LHCN-M2 (cell line): ENCODE results near the gene TAS1R3. TPM values are rescaled to one million over a fixed set of nuclear protein-coding genes. Genes with fewer than 3 reads are reported as not detected.
"Not testable (repeated sequence)": the region's sequence is repeated elsewhere in the genome, so short reads cannot be mapped to it uniquely, and the experiment has no call there.

ENCODE experiments used
- DNase-seq: peaks from one replicate; pipeline ENCODE4 v3.0.0-alpha.2; 2012; ENCODE audit warnings: low read depth
- total RNA-seq: library from RNA; depleted of rRNA; stranded (reverse); fragments of >200 nt; gene quantifications from 2 replicates; pipeline ENCODE4 v1.2.3, GENCODE V29; 2014

Gene TAS1R3
- total RNA-seq, 1 experiment from 2014 or later = 0.06 TPM

DNA sequence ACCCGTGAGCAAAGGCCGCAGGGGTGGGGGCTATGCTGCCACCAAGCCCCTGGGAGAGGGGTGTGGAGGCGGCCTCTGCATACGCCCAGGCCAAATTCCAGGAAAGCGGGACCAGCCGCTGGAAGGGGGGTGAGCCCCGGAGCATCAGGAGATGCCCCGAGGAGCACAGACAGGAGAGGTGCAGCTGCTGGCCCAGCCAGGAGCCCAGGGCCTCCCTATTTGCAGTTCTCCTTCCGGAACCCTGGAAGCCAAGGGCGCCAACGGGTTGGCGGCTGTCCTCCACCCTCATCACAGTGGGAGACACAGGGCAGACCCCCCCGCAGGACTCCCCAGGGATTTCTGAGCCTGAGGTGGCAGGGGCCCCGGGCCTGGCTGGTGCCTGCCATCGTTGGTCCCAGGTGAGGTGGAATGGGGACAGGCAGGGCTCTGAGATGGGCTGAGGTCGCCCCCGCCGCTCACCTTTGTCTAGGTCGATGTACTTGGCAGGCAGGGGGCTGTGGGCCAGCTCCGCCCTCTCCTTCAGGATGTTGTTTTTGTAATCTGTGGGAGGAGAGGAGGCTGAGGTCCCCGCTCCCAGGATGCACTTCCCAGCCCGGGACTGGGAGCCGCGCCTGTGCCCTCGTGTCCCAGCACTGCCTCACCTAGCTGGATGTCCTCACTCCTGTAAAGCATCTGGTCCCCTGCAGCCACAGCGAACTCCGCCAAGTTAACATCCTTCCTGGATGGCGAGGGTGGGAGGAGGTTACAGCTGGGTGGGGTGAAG lies 22.5 kb downstream of the TAS1R3 start:
- no peak for DNase-seq

DNA sequence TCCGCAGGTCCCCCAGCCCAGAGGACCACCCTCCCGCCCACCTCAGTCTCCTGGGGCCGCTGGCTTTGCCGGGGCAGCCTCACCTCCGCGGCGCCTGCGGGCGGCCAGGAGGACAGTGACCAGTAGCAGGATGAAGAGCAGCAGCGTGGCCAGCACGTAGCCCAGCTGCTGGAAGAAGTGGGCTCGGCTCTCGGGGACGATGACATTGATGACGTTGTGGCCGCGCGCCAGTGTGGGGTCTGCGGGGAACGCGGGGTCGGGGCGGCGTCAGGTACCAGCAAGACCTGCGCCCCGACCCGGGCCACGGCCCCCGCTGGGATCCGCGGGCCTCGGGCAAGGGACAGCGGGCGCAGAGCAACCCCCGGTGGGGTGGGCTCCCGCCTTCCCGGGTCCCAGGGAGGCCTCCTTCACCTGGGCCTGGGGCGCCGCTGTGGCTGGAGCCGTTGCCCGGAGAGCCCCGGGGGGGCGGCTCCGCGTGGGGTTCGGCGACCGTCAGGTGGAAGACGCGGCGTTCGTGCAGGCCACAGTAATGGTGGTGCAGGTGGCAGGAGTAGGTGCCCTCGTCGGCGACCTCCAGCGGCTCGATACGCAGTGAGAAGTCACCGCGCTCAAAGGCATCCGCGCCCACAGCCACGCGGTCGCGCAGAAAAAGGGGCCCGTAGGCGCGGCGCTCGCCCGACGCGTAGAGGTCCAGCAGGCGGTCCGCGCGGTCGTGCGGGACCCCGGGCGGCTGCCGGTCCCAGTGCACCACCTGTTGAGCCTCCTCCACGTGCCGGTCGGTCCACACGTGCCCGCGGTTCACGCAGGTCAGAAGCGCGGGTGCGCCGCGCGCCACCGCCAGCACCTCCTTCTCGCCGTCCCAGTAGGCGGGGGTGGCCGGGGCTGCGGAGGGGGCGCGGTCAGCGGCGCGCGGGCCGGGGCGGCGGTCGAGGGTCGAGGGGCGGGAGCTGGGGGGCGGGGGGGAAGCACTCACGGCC lies 23.5 kb downstream of the TAS1R3 start:
- no peak for DNase-seq

DNA sequence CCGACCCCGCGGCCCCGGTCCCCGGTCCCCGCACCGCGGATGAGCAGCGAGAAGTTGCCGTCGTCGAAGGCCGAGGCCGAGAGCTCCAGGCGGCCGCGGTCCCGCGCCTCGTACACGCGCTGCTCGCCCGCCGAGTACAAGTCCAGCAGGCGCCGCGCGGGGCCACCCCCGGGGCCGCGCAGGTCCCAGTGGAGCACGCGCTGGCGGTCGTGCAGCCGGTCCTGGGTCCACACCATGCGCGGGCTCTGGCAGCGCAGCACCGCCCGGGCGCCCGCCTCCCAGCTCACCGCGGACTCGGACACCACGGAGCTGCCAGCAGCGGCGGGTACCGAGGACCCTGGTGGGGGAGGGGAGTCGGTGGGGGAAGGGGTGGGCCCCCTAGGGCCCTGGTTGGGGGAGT lies 24.3 kb downstream of the TAS1R3 start:
- DNase-seq = no peak

DNA sequence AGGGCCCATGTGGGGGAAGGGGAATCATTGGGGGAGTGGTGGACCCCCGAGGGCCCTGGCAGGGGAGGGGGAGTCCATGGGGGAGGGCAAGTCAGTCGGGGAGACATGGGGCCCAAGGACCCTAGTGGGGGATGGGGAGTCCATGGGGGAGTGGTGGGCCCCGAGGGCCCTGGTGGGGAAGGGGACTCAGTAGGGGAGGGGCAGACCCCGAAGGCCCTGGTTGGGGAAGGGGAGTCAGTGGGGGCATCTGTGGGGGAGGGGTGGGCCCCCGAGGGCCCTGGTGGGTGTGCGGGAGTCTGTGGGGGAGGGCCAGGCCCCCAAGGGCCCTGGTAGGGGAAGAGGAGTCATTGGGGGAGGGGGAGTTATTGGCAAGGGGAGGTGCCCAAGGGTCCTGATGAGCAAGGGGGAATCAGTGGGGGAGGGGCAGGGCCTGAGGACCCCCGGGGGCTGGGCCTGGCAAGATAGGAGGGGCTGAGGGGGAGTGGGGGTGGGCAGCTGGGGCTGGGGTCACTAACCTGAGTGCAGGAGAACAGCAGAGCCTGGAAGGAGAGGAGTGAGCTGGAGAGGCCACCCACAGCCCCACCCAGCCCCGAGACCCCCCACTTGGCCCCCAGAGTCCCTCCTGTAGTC lies 25.2 kb downstream of the TAS1R3 start:
- DNase-seq = no peak

DNA sequence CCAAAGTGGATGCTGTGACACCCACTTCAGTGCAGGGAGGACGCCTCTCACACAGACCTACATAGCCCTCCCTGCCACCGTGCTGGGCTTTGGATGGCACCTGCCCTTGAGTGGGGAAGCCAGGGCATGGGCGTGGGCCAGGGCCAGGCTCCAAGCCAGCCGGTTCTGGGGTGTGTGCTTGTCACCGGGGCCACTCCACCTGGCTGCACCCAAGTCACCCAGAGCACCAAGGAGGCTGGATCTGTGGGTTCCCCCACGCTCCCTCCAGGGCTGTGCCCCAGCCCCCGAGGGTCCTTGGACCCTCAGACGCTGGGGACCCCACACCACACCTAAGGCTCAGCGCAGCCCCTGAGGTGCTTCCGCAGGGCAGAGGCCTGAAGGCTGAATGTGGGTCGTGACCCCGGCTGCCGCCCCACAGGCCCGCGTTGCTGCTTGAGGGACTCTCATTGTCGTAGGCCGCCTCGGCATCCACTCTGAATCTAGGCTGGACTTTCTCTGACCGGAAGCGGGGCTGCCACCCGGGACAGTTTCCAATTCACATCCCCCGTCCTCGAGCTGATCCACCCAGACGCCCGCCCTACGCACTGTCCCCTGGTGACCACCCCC lies 25.8 kb downstream of the TAS1R3 start:
- DNase-seq = peak; percentile 25

DNA sequence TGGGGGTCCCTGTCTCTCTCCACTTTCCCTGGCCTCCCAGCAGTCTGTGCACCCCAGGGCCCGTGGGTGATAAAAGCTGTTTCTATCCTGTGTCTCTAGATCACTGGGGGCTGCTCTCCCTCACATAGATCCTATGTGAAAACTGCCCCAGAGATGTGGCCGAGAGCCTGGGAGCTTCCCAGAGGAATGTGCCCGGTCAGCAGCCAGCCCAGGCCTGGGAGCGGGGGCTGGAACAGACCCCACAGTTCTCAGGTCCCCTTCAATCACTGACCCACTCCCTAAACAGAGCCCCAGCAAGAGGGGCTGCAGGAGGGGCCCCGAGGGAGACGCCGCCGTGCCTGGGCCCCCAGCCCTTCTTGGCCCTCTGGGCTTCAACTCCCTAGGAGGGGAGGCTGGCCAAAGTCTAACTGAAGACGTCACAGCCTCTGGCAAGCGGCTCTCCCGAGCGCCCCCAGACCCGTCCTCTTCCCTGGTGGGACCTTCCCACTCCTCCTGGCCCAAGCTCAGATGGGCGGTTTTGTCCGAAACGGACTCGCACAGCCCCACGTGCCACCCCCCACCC lies 26.9 kb downstream of the TAS1R3 start:
- peak; percentile 42 for DNase-seq

DNA sequence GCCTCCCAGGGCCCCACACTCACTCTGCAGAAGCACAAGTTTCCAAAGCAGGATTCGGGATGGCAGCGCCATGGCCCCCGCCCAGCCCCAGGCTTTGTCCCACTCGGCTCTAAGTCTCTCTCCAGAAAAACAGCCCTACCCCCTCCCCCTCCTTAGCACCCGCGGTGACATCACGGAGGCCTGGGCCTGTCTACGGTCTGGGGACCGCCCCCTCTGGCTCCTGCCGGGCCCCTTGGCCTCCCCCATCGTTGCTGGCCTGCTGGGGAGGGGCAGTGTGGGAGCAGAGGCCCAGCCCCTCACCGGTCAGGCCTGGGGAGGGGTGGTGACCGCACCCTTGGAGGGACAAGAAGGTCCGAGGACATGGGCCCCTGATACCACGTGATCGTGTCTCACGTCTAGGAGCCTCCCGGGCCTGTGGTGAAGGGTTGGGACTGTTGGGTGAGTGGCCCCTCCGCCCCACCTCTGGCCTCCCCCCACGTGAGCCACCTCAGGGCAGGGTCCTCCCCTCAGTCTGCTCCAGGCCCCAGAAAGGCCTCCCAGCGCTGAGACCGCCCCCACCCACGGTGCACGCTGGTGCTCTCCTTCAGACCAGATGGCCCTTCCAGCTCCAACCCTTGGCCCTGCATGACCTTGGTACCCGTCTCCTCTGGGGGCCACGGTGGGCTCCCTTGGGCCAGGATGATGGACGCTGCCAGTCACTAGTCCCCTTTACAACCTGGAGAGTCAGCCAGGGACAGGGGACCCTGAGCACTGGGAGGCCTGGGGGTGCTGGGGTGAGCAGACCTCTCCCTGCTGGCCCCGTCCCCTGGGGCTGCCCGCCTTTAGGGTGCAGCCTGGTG lies 27.6 kb downstream of the TAS1R3 start, which contains the start of gene MXRA8:
MXRA8 (minus strand) TSS at position 123 of the 839 bp plus-strand sequence; CDS start at position 72, 51 bp downstream.
- DNase-seq = peak; percentile 85

DNA sequence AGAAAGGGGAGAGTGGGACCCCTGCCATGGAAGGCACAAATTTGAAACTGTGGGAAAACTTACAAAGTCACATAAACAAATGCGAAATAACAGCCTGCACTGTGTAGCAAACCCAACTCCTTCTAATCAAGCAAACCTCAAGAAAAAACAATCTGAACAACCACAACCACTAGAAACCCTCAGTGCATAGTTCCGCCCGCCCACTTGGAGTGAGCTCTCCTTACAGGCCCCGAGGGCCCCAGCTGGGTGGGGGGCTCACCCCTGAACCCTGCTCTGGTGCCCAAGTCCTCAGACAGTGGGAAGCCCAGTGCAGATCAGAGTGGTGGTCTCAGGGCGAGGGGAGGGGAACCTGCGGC lies 28.2 kb downstream of the TAS1R3 start:
- DNase-seq = peak; percentile 77

DNA sequence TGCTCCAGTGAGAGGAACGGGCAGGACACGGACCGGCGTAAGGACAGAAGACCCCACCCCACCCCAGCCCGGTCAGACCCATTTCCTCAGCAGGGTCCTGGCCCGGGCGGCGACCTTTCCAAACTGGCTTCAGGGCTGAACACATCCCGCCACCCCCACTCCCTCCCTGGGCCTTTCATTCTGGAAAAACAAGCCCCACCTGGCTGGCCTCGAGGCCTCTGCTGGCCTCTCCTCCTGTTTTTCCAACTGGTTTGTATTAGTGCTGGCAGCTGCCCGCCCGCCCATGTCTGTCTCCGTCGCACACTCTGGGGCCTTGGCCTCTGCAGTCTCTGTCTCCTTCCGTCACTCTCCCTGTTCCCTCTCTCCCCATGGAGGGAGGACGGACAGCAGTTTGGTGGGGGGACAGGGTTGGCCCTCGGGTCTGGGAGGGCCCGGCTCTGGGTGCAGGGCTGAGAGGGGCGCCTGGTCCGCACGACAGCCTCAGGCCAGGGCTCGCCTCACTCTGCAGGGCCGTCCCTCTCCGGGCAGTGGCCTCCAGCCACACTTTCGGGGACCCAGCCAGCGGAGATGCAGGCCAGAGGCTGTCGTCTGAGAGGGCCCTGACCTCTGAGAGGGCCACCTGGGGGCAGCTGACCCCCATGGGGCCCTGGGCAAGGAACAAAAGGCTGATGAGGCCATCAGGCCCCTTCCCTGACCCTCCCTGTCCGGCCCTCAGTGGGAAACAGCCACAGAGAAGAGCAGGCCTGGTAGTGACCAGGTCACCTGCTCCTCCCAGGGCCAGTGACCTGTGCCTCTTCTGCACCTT lies 28.8 kb downstream of the TAS1R3 start:
- peak; percentile 69 for DNase-seq

DNA sequence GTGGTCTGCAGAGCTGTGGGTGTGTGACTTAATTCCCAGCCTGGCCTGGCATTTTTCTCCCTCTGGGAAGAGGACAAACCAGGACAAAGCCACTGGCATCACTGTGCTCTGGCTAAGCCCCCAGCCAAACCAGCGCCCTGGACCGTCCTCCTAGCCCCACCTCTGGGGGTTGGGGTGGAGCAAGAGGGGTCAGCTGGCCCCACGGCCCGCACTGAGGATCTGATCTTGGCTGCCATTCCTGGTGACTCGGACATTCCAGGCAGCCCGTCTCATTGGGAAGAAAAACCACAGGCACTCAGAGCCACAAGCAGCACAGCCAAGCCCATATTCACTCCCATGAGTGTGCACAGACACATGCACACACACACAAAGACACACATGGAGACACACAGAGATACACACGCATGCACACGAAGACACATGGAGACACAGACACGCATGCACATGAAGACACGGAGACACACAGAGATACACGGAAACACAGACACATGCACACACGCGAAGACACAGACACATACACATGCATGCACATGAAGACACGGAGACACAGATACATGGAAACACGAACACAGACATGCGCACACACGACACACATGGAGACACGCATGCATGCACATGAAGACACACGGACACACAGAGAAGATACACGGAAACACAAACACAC lies 29.6 kb downstream of the TAS1R3 start:
- DNase-seq = peak; percentile 98

DNA sequence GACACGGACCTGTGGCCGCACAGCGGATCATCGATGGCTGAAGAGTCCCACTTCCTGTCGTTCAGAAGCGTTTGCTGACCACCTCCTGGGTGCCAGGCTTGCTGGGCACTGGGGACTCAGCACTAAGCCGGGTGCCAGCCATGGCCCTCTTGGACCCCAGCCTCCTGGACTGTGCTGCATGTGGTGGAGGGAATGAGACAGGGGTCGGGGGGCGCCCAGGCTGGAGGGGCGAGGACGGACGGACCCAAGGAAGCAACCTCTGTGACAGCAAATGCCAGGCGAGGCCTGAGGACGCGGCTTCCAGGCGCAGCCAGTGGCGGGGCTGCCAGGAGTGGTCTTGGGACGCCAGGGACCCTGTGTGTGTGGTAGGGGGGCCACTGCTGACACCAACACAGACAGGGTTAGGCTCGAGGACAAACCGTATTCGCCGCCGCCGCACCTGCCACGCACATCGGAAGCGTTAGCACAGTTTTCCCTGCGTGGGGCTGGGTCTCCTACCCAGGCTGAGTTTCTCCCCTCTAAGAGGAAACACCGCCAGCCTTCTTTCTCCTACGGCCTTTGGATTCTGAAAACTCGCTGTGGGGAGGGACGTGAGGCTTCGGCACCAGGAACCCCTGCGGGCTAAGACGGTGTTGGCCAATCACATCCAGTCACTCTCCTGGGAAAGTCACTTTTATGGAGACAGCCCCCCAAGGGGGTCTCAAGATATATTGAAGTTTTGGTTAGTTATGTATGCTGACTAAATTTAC lies 30.3 kb downstream of the TAS1R3 start:
- DNase-seq = no peak

DNA sequence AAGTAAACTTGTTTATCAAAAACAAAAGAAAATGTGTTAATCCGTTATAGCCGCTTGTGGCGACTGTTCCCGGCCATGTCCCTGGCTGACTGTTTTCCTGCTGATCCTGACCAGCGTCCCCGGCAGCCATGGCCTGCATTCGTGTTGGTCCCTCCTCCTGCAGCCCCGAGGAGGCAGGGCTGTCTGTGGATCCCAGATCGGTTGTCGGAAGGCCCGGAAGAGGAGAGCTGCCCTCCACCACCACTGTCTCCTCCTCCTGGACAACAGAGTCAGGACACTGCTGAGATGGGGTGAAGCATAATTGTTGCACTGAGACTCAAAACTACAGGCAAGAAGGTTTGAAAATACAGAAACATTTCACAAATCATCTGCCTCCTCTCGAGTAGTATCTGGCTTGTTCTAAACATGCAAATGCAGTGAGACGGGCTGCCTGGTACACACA lies 30.9 kb downstream of the TAS1R3 start:
- DNase-seq = peak; percentile 86

DNA sequence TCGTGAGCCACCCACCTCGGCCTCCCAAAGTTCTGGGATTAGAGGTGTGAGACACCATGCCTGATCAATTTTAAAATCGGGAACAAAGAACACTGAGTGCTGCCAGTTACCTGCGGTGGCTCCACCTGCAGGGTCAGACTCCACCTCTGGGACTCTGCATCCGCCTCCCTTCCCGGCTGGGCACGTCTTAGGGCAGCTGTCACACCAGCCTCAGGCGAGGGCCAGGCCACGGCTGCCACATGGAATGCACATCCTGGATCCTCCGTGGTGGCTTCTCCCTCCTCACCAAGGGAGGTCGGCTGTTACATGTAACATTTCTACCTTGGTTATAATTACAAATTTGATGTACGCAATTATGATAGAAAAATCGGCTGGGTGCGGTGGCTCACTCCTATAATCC lies 33.2 kb downstream of the TAS1R3 start:
- no peak for DNase-seq

DNA sequence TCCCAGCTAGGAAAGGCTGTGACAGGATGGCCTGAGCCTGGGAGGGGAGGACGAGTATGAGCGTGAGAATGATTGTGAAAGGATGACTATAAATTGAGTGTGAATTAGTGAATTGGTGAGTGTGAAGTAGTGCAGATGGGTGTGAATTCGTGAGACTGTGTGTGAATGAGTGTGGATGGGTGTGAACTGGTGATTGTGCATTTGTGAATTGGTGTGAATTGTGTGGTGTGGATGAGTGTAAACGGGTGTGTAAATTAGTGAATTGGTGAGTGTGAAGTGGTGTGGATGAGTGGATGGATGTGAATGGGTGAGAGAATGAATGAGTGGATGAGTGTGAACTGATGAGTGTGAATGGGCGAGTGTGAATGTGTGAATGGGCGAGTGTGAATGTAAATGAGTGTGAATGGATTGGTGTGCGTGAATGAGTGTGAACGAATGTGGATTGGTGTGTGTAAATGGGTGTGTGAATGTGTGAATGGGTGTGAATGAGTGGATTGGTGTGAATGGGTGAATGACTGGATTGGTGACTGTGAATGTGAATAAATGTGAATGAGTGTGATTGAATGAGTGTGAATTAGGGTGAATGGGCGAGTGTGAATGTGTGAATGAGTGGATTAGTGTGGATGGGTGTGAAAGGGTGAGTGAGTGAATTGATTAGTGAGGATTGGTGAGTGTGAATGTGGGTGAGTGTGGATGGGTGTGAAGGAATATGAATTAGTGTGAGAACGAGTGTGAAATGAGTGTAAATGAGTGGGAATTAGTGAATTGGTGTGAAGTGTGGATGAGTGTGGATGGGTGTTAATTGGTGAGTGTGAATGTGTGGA lies 35.0 kb downstream of the TAS1R3 start:
- no peak for DNase-seq

DNA sequence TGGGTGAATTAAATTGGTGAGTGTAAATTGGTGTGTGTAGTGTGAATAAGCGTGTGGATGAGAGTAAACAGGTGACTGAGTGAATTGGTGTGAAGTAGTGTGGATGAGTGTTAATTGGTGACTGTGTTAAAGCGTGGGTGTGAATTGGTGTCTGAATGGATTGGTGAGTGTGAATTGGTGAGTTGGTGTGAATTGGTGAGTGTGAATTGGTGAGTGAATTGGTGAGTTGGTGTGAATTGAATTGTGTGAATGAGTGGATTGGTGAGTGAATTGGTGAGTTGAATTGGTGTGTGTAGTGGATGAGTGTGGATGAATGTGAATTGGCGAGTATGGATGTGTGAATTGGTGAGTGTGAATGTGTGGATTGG lies 35.6 kb downstream of the TAS1R3 start:
- DNase-seq = peak; percentile 7

DNA sequence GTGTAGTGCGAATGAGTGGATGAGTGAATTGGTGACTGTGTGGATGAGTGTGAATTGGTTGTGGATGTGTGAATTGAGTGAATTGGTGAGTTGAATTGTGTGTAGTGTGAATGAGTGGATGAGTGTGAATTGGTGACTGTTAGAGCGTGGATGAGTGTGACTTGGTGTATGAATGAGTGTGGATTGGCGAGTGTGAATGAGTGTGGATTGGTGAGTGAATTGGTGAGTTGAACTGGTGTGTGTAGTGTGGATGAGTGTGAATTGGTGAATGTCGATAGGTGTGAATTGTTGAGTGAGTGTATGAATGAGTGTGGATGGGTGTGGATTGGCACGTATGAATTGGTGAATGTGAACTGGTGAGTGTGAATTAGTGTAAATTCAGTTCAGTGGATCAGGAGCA lies 36.2 kb downstream of the TAS1R3 start:
- DNase-seq = no peak

DNA sequence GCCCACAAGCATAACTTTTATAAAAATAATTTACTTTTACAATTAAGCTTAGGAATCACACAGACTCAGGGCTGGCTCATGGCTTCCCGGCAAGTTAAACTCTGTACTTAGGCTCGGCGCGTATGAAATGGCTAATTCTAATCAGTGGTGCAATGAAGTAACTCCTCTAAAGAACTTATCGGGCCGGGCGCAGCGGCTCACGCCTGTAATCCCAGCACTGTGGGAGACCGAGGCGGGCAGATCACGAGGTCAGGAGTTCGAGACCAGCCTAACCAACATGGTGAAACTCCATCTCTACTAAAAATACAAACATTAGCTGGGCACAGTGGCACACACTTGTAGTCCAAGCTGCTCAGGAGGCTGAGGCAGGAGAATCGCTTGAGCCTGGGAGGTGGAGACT lies 39.0 kb downstream of the TAS1R3 start:
- not testable (repeated sequence) for DNase-seq
